Upper lobe of left lung (tissue), 4 donors: ENCODE data around the gene RGL1.

Experiments
- POLR2A ChIP-seq, 4 donors: fragments of 450-650 bp; IDR thresholded peaks; one replicate each; pipeline ENCODE4 v1.5.1; 2016 to 2017; ENCODE audit warnings: antibody characterized with exemption in 4 of 4, mild to moderate bottlenecking in 2 of 4
- POLR2AphosphoS5 ChIP-seq, 2 donors: sonication (generic); formaldehyde crosslinking; IDR thresholded peaks; one replicate each; pipeline ENCODE4 v1.5.1; 2017; ENCODE audit warnings: antibody characterized with exemption in 2 of 2
- TF ChIP-seq, protein P1 (sequence below), 6 experiments: fragments of 450-650 bp in 4 of 6; fragments of 200-600 bp in 2 of 6; sonication (generic) in 2 of 6; IDR thresholded peaks; one replicate each; pipeline ENCODE4 v1.5.1; 2016 to 2019; ENCODE audit warnings: antibody characterized with exemption in 6 of 6

- TF ChIP-seq, protein P1, sequence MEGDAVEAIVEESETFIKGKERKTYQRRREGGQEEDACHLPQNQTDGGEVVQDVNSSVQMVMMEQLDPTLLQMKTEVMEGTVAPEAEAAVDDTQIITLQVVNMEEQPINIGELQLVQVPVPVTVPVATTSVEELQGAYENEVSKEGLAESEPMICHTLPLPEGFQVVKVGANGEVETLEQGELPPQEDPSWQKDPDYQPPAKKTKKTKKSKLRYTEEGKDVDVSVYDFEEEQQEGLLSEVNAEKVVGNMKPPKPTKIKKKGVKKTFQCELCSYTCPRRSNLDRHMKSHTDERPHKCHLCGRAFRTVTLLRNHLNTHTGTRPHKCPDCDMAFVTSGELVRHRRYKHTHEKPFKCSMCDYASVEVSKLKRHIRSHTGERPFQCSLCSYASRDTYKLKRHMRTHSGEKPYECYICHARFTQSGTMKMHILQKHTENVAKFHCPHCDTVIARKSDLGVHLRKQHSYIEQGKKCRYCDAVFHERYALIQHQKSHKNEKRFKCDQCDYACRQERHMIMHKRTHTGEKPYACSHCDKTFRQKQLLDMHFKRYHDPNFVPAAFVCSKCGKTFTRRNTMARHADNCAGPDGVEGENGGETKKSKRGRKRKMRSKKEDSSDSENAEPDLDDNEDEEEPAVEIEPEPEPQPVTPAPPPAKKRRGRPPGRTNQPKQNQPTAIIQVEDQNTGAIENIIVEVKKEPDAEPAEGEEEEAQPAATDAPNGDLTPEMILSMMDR (IDR thresholded peaks at IDR 0.05), result no peak
- TF ChIP-seq POLR2A (IDR thresholded peaks at IDR 0.05) (no peak), POLR2AphosphoS5 (IDR thresholded peaks at IDR 0.05) (no peak)
Measured at GRCh38 chr1:183842795-183843144, 37.9 kb downstream of the RGL1 start.
